HCT116 (cell line): Measurements from ENCODE around the gene RAB40C. TPM values are rescaled to one million over a fixed set of nuclear protein-coding genes. Genes with fewer than 3 reads are reported as not detected.

Experiments
- ATAC-seq: fragments of 200-7000 bp; cut with Tn5 transposase; 2 replicates; pipeline ENCODE4 v1.9.1; 2020; ENCODE audit warnings: mild to moderate bottlenecking, moderate library complexity
- BruUV-seq: library from RNA; stranded (reverse); fragments of 400-500 nt; replicated peaks from 2 replicates; lab custom pipeline; 2021; lab: Mats Ljungman, UMichigan
- CTCF ChIA-PET: fragments of 300-600 bp; sonication (Branson Sonifier 250); formaldehyde crosslinking; loops from one replicate; lab custom pipeline; 2021; ENCODE audit warnings: antibody characterized with exemption; lab: Charles Lee
- POLR2A ChIA-PET: fragments of 300-600, 350-600 bp; sonication (Branson Sonifier 250); formaldehyde crosslinking; loops from one replicate; lab custom pipeline; 2021; ENCODE audit warnings: antibody characterized with exemption; lab: Charles Lee
- RAD21 ChIA-PET, 2 experiments: fragments of 300-600 bp; sonication (Branson Sonifier 250); formaldehyde crosslinking; loops; one replicate each; lab custom pipeline; 2023; ENCODE audit warnings: low total read pairs in 2 of 2; ENCODE audit not compliant: uncharacterized antibody in 2 of 2, unreplicated experiment in 2 of 2, low non-redundant PET in 1 of 2; lab: Charles Lee
- DNase-seq: peaks from one replicate; pipeline ENCODE4 v3.0.0-alpha.2; 2010; ENCODE audit warnings: low read depth, low spot score
- H2AFZ ChIP-seq: fragments of 200-600 bp; shearing (Covaris generic), sonication (generic); 2 replicates; pipeline ENCODE4 v1.6.1; 2017; ENCODE audit warnings: low read depth, mixed run types, mixed read lengths, antibody characterized with exemption, low read length; ENCODE audit not compliant: poor library complexity, severe bottlenecking
- H3K27ac ChIP-seq: 2 replicates; pipeline ENCODE4 v1.5.1; 2012; ENCODE audit warnings: low read depth, low read length
- H3K27me3 ChIP-seq: fragments of 200-600 bp; sonication (generic); 2 replicates; pipeline ENCODE4 v1.6.1; 2016; ENCODE audit warnings: mixed run types, low read length, mixed read lengths; ENCODE audit not compliant: insufficient read depth
- H3K36me3 ChIP-seq, 2 experiments: fragments of 200-500 bp in 1 of 2; fragments of 200-600 bp in 1 of 2; sonication (Bioruptor generic) in 1 of 2; sonication (generic) in 1 of 2; 2 replicates each; pipeline versions ENCODE4 v1.5.1 to v1.6.1; 2014 to 2016; ENCODE audit warnings: low read length in 2 of 2, inconsistent platforms in 1 of 2, mixed read lengths in 1 of 2, mixed run types in 1 of 2; ENCODE audit not compliant: insufficient read depth in 2 of 2, control insufficient read depth in 1 of 2
- H3K4me1 ChIP-seq, 2 experiments: fragments of 200-600 bp in 1 of 2; sonication (generic) in 1 of 2; 2 replicates each; pipeline versions ENCODE4 v1.5.1 to v1.6.1; 2012 to 2017; ENCODE audit warnings: low read length in 2 of 2, inconsistent platforms in 1 of 2, mild to moderate bottlenecking in 1 of 2, mixed read lengths in 1 of 2, mixed run types in 1 of 2, moderate library complexity in 1 of 2; ENCODE audit not compliant: insufficient read depth in 2 of 2, control insufficient read depth in 1 of 2
- H3K4me2 ChIP-seq: fragments of 200-600 bp; sonication (generic); 2 replicates; pipeline ENCODE4 v1.6.1; 2017; ENCODE audit warnings: mixed run types, low read length, mixed read lengths
- H3K4me3 ChIP-seq, 2 experiments: fragments of 200-600 bp in 1 of 2; sonication (generic) in 1 of 2; replicated peaks in 1 of 2; 2 replicates each; pipeline ENCODE4 v1.5.1; 2011 to 2016; ENCODE audit warnings: low read length in 2 of 2, control low read depth in 1 of 2, low read depth in 1 of 2, mild to moderate bottlenecking in 1 of 2, mixed read lengths in 1 of 2, mixed run types in 1 of 2
- H3K79me2 ChIP-seq: fragments of 200-600 bp; sonication (generic); 2 replicates; pipeline ENCODE4 v1.6.1; 2017; ENCODE audit warnings: mild to moderate bottlenecking, mixed run types, low read length, moderate library complexity, mixed read lengths; ENCODE audit not compliant: insufficient read depth
- H3K9ac ChIP-seq: fragments of 200-600 bp; sonication (generic); 2 replicates; pipeline ENCODE4 v1.6.1; 2016; ENCODE audit warnings: low read length, mixed read lengths
- H3K9me2 ChIP-seq: fragments of 200-600 bp; sonication (generic), shearing (Covaris generic); 2 replicates; pipeline ENCODE4 v1.6.1; 2017; ENCODE audit warnings: mixed run types, mild to moderate bottlenecking, moderate library complexity; ENCODE audit not compliant: insufficient read depth
- H3K9me3 ChIP-seq, 2 experiments: fragments of 200-500 bp in 1 of 2; fragments of 200-600 bp in 1 of 2; sonication (Bioruptor generic) in 1 of 2; sonication (generic) in 1 of 2; 2 replicates each; pipeline ENCODE4 v1.6.1; 2014 to 2017; ENCODE audit warnings: low read length in 2 of 2, mixed read lengths in 2 of 2, inconsistent platforms in 1 of 2, low read depth in 1 of 2, mild to moderate bottlenecking in 1 of 2, mixed run types in 1 of 2, moderate library complexity in 1 of 2; ENCODE audit not compliant: control insufficient read depth in 1 of 2, insufficient read depth in 1 of 2
- H4K20me1 ChIP-seq: fragments of 200-600 bp; sonication (generic), shearing (Covaris generic); 2 replicates; pipeline ENCODE4 v1.6.1; 2017; ENCODE audit warnings: mixed run types, mild to moderate bottlenecking, moderate library complexity; ENCODE audit not compliant: insufficient read depth
- CEBPB ChIP-seq: IDR thresholded peaks from 2 replicates; pipeline ENCODE4 v1.6.1; 2012; ENCODE audit warnings: low read depth
- CTCF ChIP-seq, 3 experiments: fragments of 200-600 bp in 1 of 3; sonication (generic) in 1 of 3; IDR thresholded peaks in 2 of 3; conservative IDR thresholded peaks in 1 of 3; 2 replicates each; pipeline ENCODE4 v1.5.1; 2012 to 2017; ENCODE audit warnings: low read depth in 2 of 3, low read length in 2 of 3, antibody characterized with exemption in 1 of 3, borderline replicate concordance in 1 of 3, control low read depth in 1 of 3, mild to moderate bottlenecking in 1 of 3, mixed read lengths in 1 of 3, mixed run types in 1 of 3, moderate library complexity in 1 of 3; ENCODE audit not compliant: insufficient read depth in 1 of 3
- EGR1 ChIP-seq: IDR thresholded peaks from 2 replicates; pipeline ENCODE4 v1.6.1; 2012; ENCODE audit warnings: low read depth
- FOSL1 ChIP-seq: IDR thresholded peaks from 2 replicates; pipeline ENCODE4 v1.6.1; 2012; ENCODE audit warnings: low read depth
- MAX ChIP-seq: IDR thresholded peaks from 2 replicates; pipeline ENCODE4 v1.6.1; 2012
- POLR2A ChIP-seq: IDR thresholded peaks from 2 replicates; pipeline ENCODE4 v1.7.0; 2011; ENCODE audit warnings: borderline replicate concordance; ENCODE audit not compliant: insufficient read depth, insufficient read length; ENCODE audit errors: extremely low read depth
- POLR2AphosphoS5 ChIP-seq: IDR thresholded peaks from 2 replicates; pipeline ENCODE4 v1.6.1; 2011; ENCODE audit warnings: mild to moderate bottlenecking, low read depth, low read length, moderate library complexity
- RAD21 ChIP-seq: IDR thresholded peaks from 2 replicates; pipeline ENCODE4 v1.6.1; 2012; ENCODE audit warnings: low read depth, mild to moderate bottlenecking
- REST ChIP-seq: IDR thresholded peaks from 2 replicates; pipeline ENCODE4 v1.6.1; 2012; ENCODE audit warnings: low read depth
- SP1 ChIP-seq: IDR thresholded peaks from 2 replicates; pipeline ENCODE4 v1.6.1; 2012; ENCODE audit warnings: low read depth
- SRF ChIP-seq: IDR thresholded peaks from 2 replicates; pipeline ENCODE4 v1.6.1; 2012; ENCODE audit warnings: low read depth
- TCF7L2 ChIP-seq: IDR thresholded peaks from 2 replicates; pipeline ENCODE4 v1.7.0; 2011; ENCODE audit warnings: borderline replicate concordance, inconsistent platforms; ENCODE audit not compliant: insufficient read depth, insufficient read length; ENCODE audit errors: extremely low read depth
- YY1 ChIP-seq: IDR thresholded peaks from 2 replicates; pipeline ENCODE4 v1.6.1; 2011; ENCODE audit warnings: low read length, low read depth, moderate library complexity, mild to moderate bottlenecking; ENCODE audit not compliant: insufficient replicate concordance; ENCODE audit errors: extremely low read depth
- intact Hi-C: fragments of 100-400 bp; cut with micrococcal nuclease; formaldehyde crosslinking; loops from 2 replicates; pipeline ENCODE4 v1.10.0; 2022
- total RNA-seq: library from RNA; stranded (reverse); gene quantifications from one replicate; pipeline ENCODE4 v1.2.1, GENCODE V29; 2021; ENCODE audit not compliant: unreplicated experiment

The RAB40C gene
- total RNA-seq, 1 experiment from 2014 or later, result 14.1 TPM

- no peak for TF ChIP-seq EGR1
- H3K79me2 ChIP-seq, result peaks cover 15% of the 10 kb centered on the region; the same call in 1 of the 2 replicates
- no peak for DNase-seq
- no TSS peak for BruUV-seq
- ChIA-PET CTCF (no interaction called here), RAD21 (no interaction called here), POLR2A (no interaction called here)
- no peaks in the 10 kb centered on the region for H3K9me2 ChIP-seq
- H3K36me3 ChIP-seq, result no peaks in the 10 kb centered on the region
- H3K27me3 ChIP-seq, result no peaks in the 10 kb centered on the region
- no peak overlapping the region for H3K4me2 ChIP-seq
- H3K27ac ChIP-seq, result no peak overlapping the region
- no peak overlapping the region for H2AFZ ChIP-seq
- intact Hi-C loops, result no loop called here
- ATAC-seq, result no peak
- H3K4me3 ChIP-seq, result no peak overlapping the region
- no peak overlapping the region for H3K9ac ChIP-seq
- peaks cover 19 to 28% of the 10 kb centered on the region in 2 experiments for H3K4me1 ChIP-seq
- H4K20me1 ChIP-seq, result no peaks in the 10 kb centered on the region
- H3K9me3 ChIP-seq, result no peaks in the 10 kb centered on the region
Measured at GRCh38 chr16:631808-632358, 42.0 kb downstream of the RAB40C start.

- Histone ChIP-seq H3K4me1 (peaks cover 11 to 25% of the 10 kb centered on the region in 2 experiments), H3K4me3 (no peak overlapping the region), H2AFZ (no peak overlapping the region), H3K9me3 (no peaks in the 10 kb centered on the region), H3K9me2 (no peaks in the 10 kb centered on the region), H3K79me2 (peaks cover 15% of the 10 kb centered on the region; the same call in 1 of the 2 replicates), H4K20me1 (no peaks in the 10 kb centered on the region), H3K9ac (no peak overlapping the region), H3K27ac (no peak overlapping the region), H3K27me3 (no peaks in the 10 kb centered on the region), H3K4me2 (no peak overlapping the region), H3K36me3 (no peaks in the 10 kb centered on the region)
- DNase-seq, result no peak
- intact Hi-C loops, result no loop called here
- ChIA-PET POLR2A (no interaction called here), CTCF (no interaction called here), RAD21 (no interaction called here)
- ATAC-seq, result no peak
- BruUV-seq, result no TSS peak
- TF ChIP-seq MAX (no peak), SRF (no peak), YY1 (no peak), EGR1 (no peak), REST (no peak), FOSL1 (no peak), POLR2AphosphoS5 (no peak), CEBPB (no peak), SP1 (no peak), RAD21 (no peak), POLR2A (no peak), TCF7L2 (no peak), CTCF (IDR thresholded peaks at IDR 0.05 in 2 of 3, conservative IDR thresholded peaks at IDR 0.05 in 1 of 3; ENCODE audit: borderline replicate concordance in 1 of 3, insufficient read depth in 1 of 3, low read depth in 2 of 3, low read length in 2 of 3) (no peak)
Measured at GRCh38 chr16:632486-633335, 42.8 kb downstream of the RAB40C start.
